AG04450 (cell line): Measurements from ENCODE around the gene SERBP1. TPM values are rescaled to one million over a fixed set of nuclear protein-coding genes. Genes with fewer than 3 reads are reported as not detected.

ENCODE experiments used
- CTCF ChIA-PET: fragments of 300-600, 350-600 bp; formaldehyde crosslinking; extraction: SDS; loops from one replicate; lab custom pipeline; 2022; ENCODE audit warnings: antibody characterized with exemption, inconsistent platforms; lab: Charles Lee
- POLR2A ChIA-PET: fragments of 350-600 bp; formaldehyde crosslinking; extraction: SDS; loops from one replicate; lab custom pipeline; 2021; ENCODE audit warnings: antibody characterized with exemption, inconsistent platforms; lab: Yijun Ruan, JAX
- DNase-seq: peaks from one replicate; pipeline ENCODE4 v3.0.0-alpha.2; 2011; ENCODE audit warnings: low read depth, low spot score
- H3K27ac ChIP-seq: one replicate; pipeline ENCODE4 v1.5.1; 2012; ENCODE audit warnings: low read depth, low read length, control low read depth
- H3K27me3 ChIP-seq: one replicate; pipeline ENCODE4 v1.6.0; 2012; ENCODE audit warnings: low read length; ENCODE audit not compliant: control insufficient read depth, insufficient read depth
- H3K4me3 ChIP-seq: 2 replicates; pipeline ENCODE4 v1.5.1; 2011; ENCODE audit warnings: mild to moderate bottlenecking, low read depth, low read length, control low read depth
- H3K9me3 ChIP-seq: 2 replicates; pipeline ENCODE4 v1.5.1; 2012; ENCODE audit warnings: low read length; ENCODE audit not compliant: control insufficient read depth, insufficient read depth
- polyA plus RNA-seq: library from polyadenylated mRNA; depleted of rRNA; stranded (reverse); fragments of >200 nt; gene quantifications from 2 replicates; pipeline ENCODE4 v1.2.3, GENCODE V29; 2011; rRNA removed
- small RNA-seq: library from RNA; depleted of rRNA; stranded (forward); fragments of <200 nt; gene quantifications from one replicate; pipeline ENCODE3, GENCODE V24; 2012; ENCODE audit warnings: low read depth; ENCODE audit not compliant: insufficient read length
- TF ChIP-seq, protein P1 (sequence below): IDR thresholded peaks from 2 replicates; pipeline ENCODE4 v1.5.1; 2011; ENCODE audit warnings: low read depth, low read length, control low read depth, inconsistent platforms

Gene SERBP1
- polyA plus RNA-seq, 1 experiment: 273 TPM

DNA sequence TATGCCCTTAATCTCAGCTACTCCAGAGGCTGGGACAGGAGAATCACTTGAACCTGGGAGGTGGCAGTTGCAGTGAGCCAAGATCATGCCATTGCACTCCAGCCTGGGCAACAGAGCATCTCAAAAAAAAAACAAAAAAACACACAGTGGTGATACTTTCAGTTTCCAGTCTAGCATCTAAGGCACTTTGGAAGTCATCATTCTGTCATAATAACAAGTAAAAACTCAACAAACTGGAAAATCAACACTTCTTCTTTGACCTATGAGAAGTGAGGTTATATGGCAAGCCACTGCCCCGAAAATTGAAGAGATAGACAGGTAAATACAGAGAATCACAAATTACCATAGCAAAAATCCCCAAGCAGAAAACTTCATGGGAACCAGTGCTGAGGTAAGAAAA is 70.6 kb downstream of the SERBP1 start:
- Histone ChIP-seq H3K4me3 (no peak overlapping the region), H3K27me3 (peaks cover 3% of the 10 kb centered on the region), H3K9me3 (no peaks in the 10 kb centered on the region), H3K27ac (no peak overlapping the region)
- TF ChIP-seq, protein P1, sequence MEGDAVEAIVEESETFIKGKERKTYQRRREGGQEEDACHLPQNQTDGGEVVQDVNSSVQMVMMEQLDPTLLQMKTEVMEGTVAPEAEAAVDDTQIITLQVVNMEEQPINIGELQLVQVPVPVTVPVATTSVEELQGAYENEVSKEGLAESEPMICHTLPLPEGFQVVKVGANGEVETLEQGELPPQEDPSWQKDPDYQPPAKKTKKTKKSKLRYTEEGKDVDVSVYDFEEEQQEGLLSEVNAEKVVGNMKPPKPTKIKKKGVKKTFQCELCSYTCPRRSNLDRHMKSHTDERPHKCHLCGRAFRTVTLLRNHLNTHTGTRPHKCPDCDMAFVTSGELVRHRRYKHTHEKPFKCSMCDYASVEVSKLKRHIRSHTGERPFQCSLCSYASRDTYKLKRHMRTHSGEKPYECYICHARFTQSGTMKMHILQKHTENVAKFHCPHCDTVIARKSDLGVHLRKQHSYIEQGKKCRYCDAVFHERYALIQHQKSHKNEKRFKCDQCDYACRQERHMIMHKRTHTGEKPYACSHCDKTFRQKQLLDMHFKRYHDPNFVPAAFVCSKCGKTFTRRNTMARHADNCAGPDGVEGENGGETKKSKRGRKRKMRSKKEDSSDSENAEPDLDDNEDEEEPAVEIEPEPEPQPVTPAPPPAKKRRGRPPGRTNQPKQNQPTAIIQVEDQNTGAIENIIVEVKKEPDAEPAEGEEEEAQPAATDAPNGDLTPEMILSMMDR: no peak
- POLR2A ChIA-PET: no interaction called here
- no peak for DNase-seq
- CTCF ChIA-PET: interaction anchor here (0.7 to 4.3 kb wide), 3 partner anchors 12 to 162 kb away, joined by 3 to 27 read pairs (median 5); no protein-coding TSS in a partner anchor

Small RNA genes lying within 50 kb of the gene (small RNA-seq; reads per million reads assigned to genes)
- not detected for gene RNU6-387P

Other genes with a start within 250 kb of the SERBP1 start
- not detected in 2 replicates for gene IL12RB2, start 122.5 kb downstream of the SERBP1 start, polyA plus RNA-seq